Measurements from ENCODE around the gene FABP3.

The FABP3 gene

DNA sequence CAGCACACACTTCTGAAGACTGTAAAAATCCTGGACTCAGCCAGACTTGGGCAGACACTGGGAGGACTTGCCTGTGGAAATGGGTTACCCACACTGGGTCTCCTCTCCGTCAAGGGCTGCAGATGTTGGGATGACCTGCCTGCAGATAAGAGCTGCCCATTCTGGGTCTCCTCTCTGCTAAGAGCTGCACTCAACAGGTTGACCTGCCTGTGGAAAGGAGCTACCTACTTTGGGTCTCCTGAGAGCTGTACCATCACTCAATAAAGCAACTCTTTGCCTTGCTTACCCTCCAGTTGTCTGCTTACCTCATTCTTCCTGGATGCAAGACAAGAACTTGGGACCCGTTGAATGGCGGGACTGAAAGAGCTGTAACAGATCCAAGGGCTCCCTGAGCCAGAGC lies 47.9 kb downstream of the FABP3 start:
- Histone ChIP-seq H3K27me3 (ENCODE audit: insufficient read depth, low read depth) (no peaks in the 10 kb centered on the region), H3K4me2 (no peak overlapping the region), H3K36me3 (ENCODE audit: insufficient read depth) (no peaks in the 10 kb centered on the region), H3K4me1 (ENCODE audit: low read depth, poor library complexity, severe bottlenecking) (no peaks in the 10 kb centered on the region), H3K79me2 (ENCODE audit: insufficient read depth, low read depth) (no peaks in the 10 kb centered on the region), H3K4me3 (IDR thresholded peaks at IDR 0.05; ENCODE audit: insufficient read depth, low read depth, low read length) (no peak overlapping the region), H4K20me1 (ENCODE audit: insufficient read depth) (no peaks in the 10 kb centered on the region), H3K27ac (no peak overlapping the region), H3K9ac (no peak overlapping the region), H2AFZ (ENCODE audit: low read depth) (no peak overlapping the region)
- TF ChIP-seq, protein P1, sequence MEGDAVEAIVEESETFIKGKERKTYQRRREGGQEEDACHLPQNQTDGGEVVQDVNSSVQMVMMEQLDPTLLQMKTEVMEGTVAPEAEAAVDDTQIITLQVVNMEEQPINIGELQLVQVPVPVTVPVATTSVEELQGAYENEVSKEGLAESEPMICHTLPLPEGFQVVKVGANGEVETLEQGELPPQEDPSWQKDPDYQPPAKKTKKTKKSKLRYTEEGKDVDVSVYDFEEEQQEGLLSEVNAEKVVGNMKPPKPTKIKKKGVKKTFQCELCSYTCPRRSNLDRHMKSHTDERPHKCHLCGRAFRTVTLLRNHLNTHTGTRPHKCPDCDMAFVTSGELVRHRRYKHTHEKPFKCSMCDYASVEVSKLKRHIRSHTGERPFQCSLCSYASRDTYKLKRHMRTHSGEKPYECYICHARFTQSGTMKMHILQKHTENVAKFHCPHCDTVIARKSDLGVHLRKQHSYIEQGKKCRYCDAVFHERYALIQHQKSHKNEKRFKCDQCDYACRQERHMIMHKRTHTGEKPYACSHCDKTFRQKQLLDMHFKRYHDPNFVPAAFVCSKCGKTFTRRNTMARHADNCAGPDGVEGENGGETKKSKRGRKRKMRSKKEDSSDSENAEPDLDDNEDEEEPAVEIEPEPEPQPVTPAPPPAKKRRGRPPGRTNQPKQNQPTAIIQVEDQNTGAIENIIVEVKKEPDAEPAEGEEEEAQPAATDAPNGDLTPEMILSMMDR (conservative IDR thresholded peaks at IDR 0.05; ENCODE audit: low read depth, low read length) = no peak

DNA sequence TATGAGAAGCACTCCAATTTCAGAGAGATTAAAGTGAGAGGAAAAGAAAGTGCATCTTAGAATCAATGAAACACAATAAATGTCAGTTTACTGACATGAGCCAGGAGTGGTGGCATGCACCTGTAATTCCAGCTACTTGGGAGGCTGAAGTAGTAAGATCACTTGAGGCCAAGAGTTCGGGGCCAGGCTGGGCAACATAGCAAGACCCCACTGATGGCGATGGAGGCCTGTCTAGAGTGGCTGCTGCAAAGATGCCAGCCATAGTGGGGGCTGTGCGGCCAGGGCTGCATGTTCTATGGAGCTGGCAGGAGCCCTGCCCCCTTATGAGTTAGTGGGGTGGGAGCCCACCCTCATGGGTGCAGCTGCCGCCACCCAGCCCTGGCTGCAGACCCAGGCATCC lies 48.8 kb downstream of the FABP3 start:
- no peaks in the 10 kb centered on the region for H3K36me3 ChIP-seq (ENCODE audit: insufficient read depth)

DNA sequence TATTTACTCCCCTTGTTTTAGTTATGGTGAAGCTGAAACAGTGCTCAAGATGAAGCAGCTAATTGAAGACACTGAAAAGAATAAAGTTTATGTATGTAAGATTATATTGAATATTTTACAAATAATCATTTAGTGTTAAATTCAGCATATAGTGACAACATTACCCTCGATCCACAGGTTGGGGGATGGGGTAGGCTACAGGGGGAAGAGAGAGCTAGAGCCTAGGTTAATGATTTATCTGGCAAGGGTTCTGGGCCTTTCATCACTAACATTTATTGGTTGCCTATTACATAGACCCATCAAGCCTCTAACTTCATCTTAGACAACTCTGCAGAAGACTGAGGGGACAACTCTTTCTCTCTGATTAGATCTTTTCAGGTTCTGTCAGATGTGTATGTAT lies 54.7 kb downstream of the FABP3 start:
- no peaks in the 10 kb centered on the region for H3K36me3 ChIP-seq (ENCODE audit: insufficient read depth)
- H3K27ac ChIP-seq = no peak overlapping the region
- no peak overlapping the region for H3K4me3 ChIP-seq (IDR thresholded peaks at IDR 0.05; ENCODE audit: insufficient read depth, low read depth, low read length)
- no peaks in the 10 kb centered on the region for H3K79me2 ChIP-seq (ENCODE audit: insufficient read depth, low read depth)
- H3K27me3 ChIP-seq (ENCODE audit: insufficient read depth, low read depth) = no peaks in the 10 kb centered on the region
- H4K20me1 ChIP-seq (ENCODE audit: insufficient read depth) = no peaks in the 10 kb centered on the region
- no peak overlapping the region for H3K9ac ChIP-seq
- H2AFZ ChIP-seq (ENCODE audit: low read depth) = no peak overlapping the region
- H3K4me1 ChIP-seq (ENCODE audit: low read depth, poor library complexity, severe bottlenecking) = no peaks in the 10 kb centered on the region
- no peak overlapping the region for H3K4me2 ChIP-seq
- TF ChIP-seq, protein P1 (conservative IDR thresholded peaks at IDR 0.05; ENCODE audit: low read depth, low read length) = no peak

More for the DNA sequence above, 48.8 kb downstream of the FABP3 start:
- Histone ChIP-seq H3K27me3 (ENCODE audit: insufficient read depth, low read depth) (no peaks in the 10 kb centered on the region), H3K4me2 (no peak overlapping the region), H3K4me3 (IDR thresholded peaks at IDR 0.05; ENCODE audit: insufficient read depth, low read depth, low read length) (no peak overlapping the region), H3K27ac (no peak overlapping the region), H3K79me2 (ENCODE audit: insufficient read depth, low read depth) (no peaks in the 10 kb centered on the region), H2AFZ (ENCODE audit: low read depth) (no peak overlapping the region), H3K9ac (no peak overlapping the region), H3K4me1 (ENCODE audit: low read depth, poor library complexity, severe bottlenecking) (no peaks in the 10 kb centered on the region), H4K20me1 (ENCODE audit: insufficient read depth) (no peaks in the 10 kb centered on the region)
- TF ChIP-seq, protein P1 (conservative IDR thresholded peaks at IDR 0.05; ENCODE audit: low read depth, low read length) = no peak

DNA sequence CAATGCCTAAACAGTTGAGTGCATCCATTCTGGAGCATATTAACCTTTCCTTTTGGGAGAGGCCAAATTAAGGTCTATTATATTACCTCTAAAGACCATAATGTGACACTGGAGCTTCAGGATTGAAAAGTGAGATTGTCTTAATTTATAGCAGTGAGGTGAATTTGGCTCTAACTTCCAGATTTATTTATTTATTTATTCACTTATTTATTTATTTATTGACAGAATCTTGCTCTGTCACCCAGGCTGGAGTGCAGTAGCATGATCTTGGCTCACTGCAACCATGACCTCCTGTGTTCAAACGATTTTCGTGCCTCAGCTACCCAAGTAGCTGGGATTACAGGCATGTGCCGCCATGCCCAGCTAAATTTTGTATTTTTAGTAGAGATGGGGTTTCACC lies 57.0 kb downstream of the FABP3 start:
- no peak overlapping the region for H3K27ac ChIP-seq
- H3K27me3 ChIP-seq (ENCODE audit: insufficient read depth, low read depth) = no peaks in the 10 kb centered on the region
- H3K4me1 ChIP-seq (ENCODE audit: low read depth, poor library complexity, severe bottlenecking) = no peaks in the 10 kb centered on the region
- H3K79me2 ChIP-seq (ENCODE audit: insufficient read depth, low read depth) = no peaks in the 10 kb centered on the region
- no peaks in the 10 kb centered on the region for H3K36me3 ChIP-seq (ENCODE audit: insufficient read depth)
- no peak overlapping the region for H2AFZ ChIP-seq (ENCODE audit: low read depth)
- H3K4me3 ChIP-seq (IDR thresholded peaks at IDR 0.05; ENCODE audit: insufficient read depth, low read depth, low read length) = no peak overlapping the region
- H3K9ac ChIP-seq = no peak overlapping the region
- TF ChIP-seq, protein P1 (conservative IDR thresholded peaks at IDR 0.05; ENCODE audit: low read depth, low read length) = no peak
- no peaks in the 10 kb centered on the region for H4K20me1 ChIP-seq (ENCODE audit: insufficient read depth)
- no peak overlapping the region for H3K4me2 ChIP-seq

All from KMS-11 (cell line).